Neutrophil (primary cell): ENCODE results near the gene CERCAM.
A peak's percentile ranks its signal among the peaks of the same experiment; 100 is the strongest.
"Not testable (repeated sequence)": the region's sequence is repeated elsewhere in the genome, so short reads cannot be mapped to it uniquely, and the experiment has no call there.

Experiments used
- H3K27ac ChIP-seq: fragments of 200-600 bp; sonication (generic); 2 replicates; pipeline ENCODE4 v1.5.1; 2016; ENCODE audit warnings: mild to moderate bottlenecking, moderate library complexity
- H3K27me3 ChIP-seq: fragments of 200-600 bp; sonication (generic); 2 replicates; pipeline ENCODE4 v1.6.0; 2016; ENCODE audit warnings: mild to moderate bottlenecking
- H3K36me3 ChIP-seq: fragments of 200-600 bp; sonication (generic); 2 replicates; pipeline ENCODE4 v1.5.1; 2017
- H3K4me1 ChIP-seq, 2 experiments: fragments of 200-600 bp in 1 of 2; sonication (generic) in 1 of 2; 1 replicate in 1 of 2; 2 replicates in 1 of 2; pipeline versions ENCODE4 v1.5.1 to v1.6.1; 2013 to 2016; ENCODE audit warnings: low read depth in 1 of 2, low read length in 1 of 2, mild to moderate bottlenecking in 1 of 2, moderate library complexity in 1 of 2; ENCODE audit not compliant: control insufficient read depth in 1 of 2, insufficient read depth in 1 of 2
- H3K4me3 ChIP-seq, 2 experiments: fragments of 200-600 bp in 1 of 2; sonication (generic) in 1 of 2; 1 replicate in 1 of 2; 2 replicates in 1 of 2; pipeline ENCODE4 v1.5.1; 2013 to 2016; ENCODE audit warnings: low read depth in 1 of 2, low read length in 1 of 2, mild to moderate bottlenecking in 1 of 2, moderate library complexity in 1 of 2
- H3K9me3 ChIP-seq: fragments of 200-600 bp; sonication (generic); 2 replicates; pipeline ENCODE4 v1.5.1; 2016
- TF ChIP-seq, protein P1 (sequence below): fragments of 200-600 bp; sonication (generic); IDR thresholded peaks from 2 replicates; pipeline ENCODE4 v1.5.1; 2016; ENCODE audit warnings: antibody characterized with exemption

The CERCAM gene

GRCh38 chr9:128411364-128412119, 9.1 kb upstream of the CERCAM start:
- Histone ChIP-seq H3K4me1 (peaks cover 0 to 5% of the 10 kb centered on the region in 2 experiments), H3K27ac (no peak overlapping the region), H3K9me3 (no peaks in the 10 kb centered on the region), H3K4me3 (no peak overlapping the region), H3K27me3 (peaks cover 95% of the 10 kb centered on the region), H3K36me3 (no peaks in the 10 kb centered on the region)
- TF ChIP-seq, protein P1, sequence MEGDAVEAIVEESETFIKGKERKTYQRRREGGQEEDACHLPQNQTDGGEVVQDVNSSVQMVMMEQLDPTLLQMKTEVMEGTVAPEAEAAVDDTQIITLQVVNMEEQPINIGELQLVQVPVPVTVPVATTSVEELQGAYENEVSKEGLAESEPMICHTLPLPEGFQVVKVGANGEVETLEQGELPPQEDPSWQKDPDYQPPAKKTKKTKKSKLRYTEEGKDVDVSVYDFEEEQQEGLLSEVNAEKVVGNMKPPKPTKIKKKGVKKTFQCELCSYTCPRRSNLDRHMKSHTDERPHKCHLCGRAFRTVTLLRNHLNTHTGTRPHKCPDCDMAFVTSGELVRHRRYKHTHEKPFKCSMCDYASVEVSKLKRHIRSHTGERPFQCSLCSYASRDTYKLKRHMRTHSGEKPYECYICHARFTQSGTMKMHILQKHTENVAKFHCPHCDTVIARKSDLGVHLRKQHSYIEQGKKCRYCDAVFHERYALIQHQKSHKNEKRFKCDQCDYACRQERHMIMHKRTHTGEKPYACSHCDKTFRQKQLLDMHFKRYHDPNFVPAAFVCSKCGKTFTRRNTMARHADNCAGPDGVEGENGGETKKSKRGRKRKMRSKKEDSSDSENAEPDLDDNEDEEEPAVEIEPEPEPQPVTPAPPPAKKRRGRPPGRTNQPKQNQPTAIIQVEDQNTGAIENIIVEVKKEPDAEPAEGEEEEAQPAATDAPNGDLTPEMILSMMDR = no peak

GRCh38 chr9:128412120-128412790, 8.4 kb upstream of the CERCAM start:
- H3K27me3 ChIP-seq = peaks cover 96% of the 10 kb centered on the region
- TF ChIP-seq, protein P1 = peak; percentile 22
- peaks cover 0 to 5% of the 10 kb centered on the region in 2 experiments for H3K4me1 ChIP-seq
- no peak overlapping the region for H3K4me3 ChIP-seq
- H3K9me3 ChIP-seq = no peaks in the 10 kb centered on the region
- H3K27ac ChIP-seq = no peak overlapping the region
- H3K36me3 ChIP-seq = no peaks in the 10 kb centered on the region

GRCh38 chr9:128413728-128414127, 6.9 kb upstream of the CERCAM start:
- H3K27ac ChIP-seq, H3K4me1 ChIP-seq, H3K4me3 ChIP-seq, H3K36me3 ChIP-seq, H3K9me3 ChIP-seq: not testable (repeated sequence)
- H3K27me3 ChIP-seq = peaks cover 96% of the 10 kb centered on the region

DNA sequence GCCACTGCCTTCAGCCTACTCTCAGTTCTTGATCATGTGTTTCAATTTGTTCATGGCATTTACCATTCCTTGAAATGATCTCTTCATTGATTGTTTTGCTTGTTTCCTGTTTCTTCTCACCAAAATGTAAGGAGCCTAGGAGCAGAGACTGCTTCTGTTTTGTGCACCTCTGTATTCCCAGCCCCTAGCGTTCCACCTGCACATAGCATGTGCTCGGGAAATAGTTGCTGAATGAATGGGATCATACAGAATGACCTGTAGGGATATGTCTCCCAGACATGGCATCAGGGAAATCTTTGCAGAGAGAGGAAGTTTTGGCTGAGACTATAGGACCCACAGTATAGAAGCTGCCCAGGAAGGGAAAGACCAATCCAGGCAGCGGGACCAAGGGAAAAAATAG, 6.2 kb upstream of the CERCAM start:
- TF ChIP-seq, protein P1 = no peak
- Histone ChIP-seq H3K9me3 (no peaks in the 10 kb centered on the region), H3K27me3 (peaks cover 96% of the 10 kb centered on the region), H3K36me3 (no peaks in the 10 kb centered on the region), H3K4me3 (no peak overlapping the region), H3K4me1 (peaks cover 0 to 5% of the 10 kb centered on the region in 2 experiments), H3K27ac (no peak overlapping the region)

GRCh38 chr9:128415281-128415680, 5.4 kb upstream of the CERCAM start:
- TF ChIP-seq, protein P1 = no peak
- peaks cover 3 to 10% of the 10 kb centered on the region in 2 experiments for H3K4me1 ChIP-seq
- no peaks in the 10 kb centered on the region for H3K9me3 ChIP-seq
- no peak overlapping the region for H3K27ac ChIP-seq
- no peaks in the 10 kb centered on the region for H3K36me3 ChIP-seq
- H3K4me3 ChIP-seq = no peak overlapping the region
- H3K27me3 ChIP-seq = peaks cover 96% of the 10 kb centered on the region

DNA sequence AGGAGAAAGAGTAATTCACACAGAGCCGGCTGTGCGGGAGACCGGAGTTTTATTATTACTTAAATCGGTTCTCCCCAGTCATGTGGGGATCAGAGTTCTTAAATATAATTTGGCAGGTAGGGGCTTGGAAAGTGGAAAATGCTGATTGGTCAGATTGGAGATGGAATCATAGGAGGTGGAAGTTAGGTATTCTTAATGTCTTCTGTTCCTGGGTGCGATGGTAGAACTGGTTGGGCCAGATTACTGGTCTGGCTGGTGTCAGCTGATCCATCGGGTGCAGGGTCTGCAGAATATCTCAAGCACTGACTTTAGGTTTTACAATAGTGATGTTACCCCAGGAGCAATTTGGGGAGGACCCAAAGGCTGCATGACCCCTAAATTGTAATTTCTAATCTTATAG, 4.6 kb upstream of the CERCAM start:
- H3K9me3 ChIP-seq = no peaks in the 10 kb centered on the region
- no peak overlapping the region for H3K4me3 ChIP-seq
- peaks cover 7 to 15% of the 10 kb centered on the region in 2 experiments for H3K4me1 ChIP-seq
- no peak overlapping the region for H3K27ac ChIP-seq
- TF ChIP-seq, protein P1 = no peak
- peaks cover 96% of the 10 kb centered on the region for H3K27me3 ChIP-seq
- no peaks in the 10 kb centered on the region for H3K36me3 ChIP-seq
